NOMO-1 treated with DMSO at 0.1 percent for 48 hours (cell line): ENCODE data around the gene JAKMIP2.
"Not testable (repeated sequence)": the region's sequence is repeated elsewhere in the genome, so short reads cannot be mapped to it uniquely, and the experiment has no call there.

Experiments
- DNase-seq: peaks from one replicate; lab custom pipeline; 2025; ENCODE audit not compliant: unreplicated experiment; lab: John Stamatoyannopoulos, UW

JAKMIP2 gene

DNA sequence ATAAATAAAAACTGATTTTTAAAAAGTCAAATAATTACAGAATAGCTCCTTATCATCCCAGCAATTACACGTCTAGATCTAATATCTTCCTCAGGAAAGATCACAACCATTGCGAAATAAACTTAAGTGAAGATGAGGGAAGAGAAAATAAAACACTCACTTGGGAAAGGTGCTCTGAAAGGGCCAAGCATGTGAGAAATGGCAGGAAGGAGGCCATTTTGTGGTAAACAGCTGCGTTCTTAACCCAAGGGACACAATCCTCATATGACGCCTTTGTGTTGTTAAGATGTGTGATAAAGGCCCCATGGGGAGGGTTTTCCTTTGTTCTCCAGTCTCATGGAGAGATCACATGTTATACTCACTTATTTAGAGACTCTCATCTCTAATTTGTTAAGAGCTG lies 32.5 kb downstream of the JAKMIP2 start:
- no peak for DNase-seq

DNA sequence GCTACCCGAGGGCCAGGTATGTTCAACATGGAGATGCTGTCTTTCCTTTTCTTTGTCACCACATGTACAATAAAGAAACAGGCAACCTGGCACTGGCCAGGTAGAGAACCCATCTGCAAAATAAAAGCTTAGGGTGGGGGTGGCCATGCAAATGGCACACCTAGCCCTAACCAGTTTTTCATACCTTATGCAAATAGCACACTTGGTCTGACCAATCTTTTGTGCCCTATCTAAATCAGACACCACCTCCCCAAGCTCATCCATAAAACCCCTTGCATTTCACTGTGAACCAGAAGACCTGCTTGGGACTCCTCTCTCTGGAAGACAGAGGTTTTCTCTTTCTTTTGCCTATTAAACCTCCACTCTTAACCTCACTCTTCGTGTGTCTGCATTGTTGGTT lies 33.9 kb downstream of the JAKMIP2 start:
- no peak for DNase-seq

DNA sequence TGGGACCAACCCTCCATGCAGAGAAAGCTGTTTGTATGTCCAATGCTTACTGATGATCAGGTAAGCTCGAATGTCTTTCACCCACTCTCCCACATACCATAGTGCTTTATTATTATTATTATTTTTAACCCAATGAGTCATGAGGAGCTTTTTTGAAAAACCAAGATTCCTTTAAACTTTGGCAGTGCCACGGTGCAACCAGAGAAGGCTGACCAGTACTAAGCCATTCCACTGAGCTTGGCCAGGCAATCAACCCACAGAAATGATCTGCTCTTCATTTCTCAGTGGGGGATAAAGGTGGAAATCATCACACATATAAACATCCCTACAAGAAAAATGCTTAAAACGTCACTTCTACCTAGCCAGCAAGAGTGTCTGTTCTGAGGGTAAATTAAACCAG lies 35.5 kb downstream of the JAKMIP2 start:
- no peak for DNase-seq

DNA sequence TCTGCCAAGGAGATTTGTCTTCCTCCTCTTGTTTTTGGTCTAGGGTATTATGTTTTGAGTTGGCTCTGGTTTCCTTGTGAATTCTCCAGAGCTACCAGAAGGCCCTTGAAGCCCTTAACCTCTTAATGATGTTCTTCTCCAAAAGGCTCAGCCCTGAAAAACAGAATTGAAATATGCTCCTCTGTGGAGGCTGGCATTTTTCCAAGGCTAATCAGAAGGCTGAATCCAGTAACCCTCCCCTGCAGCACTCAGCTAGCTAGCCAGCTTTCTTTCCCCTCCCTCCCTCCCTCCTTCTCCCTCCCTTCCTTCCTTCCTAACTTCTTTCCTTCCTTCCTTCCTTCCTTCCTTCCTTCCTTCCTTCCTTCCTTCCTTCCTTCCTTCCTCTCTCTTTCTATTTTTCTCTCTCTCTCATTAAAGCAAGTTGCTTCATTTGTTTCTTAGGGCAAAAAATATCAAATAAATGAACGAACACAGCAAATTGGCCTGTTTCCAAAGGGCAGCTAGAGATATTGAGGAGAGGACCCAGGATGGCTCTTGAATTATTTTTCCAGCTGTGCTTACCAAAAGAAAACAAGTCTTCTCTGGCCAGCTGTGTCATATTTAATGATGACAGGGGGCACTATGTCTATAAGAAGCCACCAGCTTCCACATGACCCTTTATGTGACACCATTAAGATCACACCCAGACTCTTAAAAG lies 38.7 kb downstream of the JAKMIP2 start:
- no peak for DNase-seq

DNA sequence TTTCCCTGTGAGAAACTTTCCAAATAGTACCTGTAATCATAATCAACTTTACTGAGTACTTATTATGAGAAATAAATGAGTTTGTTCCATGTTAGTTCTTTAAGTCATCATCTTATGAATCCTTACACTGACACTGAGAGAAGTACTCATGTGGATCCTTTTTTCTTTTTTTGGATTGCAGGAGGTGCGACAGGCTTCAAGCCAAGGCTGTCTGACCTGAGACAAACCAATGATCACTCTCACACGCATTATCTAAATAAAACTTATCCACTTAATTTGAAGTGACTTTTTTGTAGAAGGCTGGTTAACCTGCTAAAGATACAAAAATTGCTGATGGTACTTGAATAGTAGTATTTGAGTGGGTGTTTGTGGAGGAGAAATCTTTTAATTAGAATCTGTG lies 39.5 kb downstream of the JAKMIP2 start:
- DNase-seq: no peak

DNA sequence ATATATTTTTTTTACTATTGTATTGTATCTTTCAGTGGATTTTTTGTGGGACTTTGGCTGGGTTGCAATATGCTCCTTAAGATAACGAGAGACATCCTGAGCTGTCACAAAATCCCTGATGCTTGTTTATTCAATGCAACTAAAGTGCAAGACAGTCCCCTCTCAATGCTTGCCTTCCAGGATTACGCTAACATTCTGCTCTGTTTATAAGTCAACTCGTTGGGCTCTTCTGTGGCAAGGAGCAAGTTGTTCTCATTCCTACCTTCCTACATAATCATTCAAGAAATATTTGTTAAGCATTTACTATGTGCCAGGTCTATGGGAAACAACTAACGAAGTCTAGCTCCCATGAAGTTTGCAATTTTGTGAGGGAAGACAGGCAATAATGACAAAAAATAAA lies 40.4 kb downstream of the JAKMIP2 start:
- DNase-seq: no peak

DNA sequence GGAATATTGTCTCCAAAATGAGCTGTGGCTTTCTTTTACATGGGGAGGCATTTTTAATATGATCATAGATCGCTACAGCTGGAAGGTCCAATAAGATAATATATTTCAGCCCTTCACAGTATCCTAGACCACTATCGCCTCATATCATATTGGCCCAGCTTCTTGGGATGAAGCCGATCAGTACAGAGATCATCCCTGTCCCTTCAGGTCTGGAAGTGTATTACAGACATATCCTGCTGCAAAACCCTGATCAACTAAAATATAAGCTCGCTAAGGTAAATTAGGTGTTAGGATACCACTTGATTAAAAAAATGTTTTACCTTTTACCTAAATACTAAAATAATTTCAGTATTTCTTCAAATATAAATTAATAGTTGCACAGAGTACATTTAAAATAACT lies 41.7 kb downstream of the JAKMIP2 start:
- no peak for DNase-seq

DNA sequence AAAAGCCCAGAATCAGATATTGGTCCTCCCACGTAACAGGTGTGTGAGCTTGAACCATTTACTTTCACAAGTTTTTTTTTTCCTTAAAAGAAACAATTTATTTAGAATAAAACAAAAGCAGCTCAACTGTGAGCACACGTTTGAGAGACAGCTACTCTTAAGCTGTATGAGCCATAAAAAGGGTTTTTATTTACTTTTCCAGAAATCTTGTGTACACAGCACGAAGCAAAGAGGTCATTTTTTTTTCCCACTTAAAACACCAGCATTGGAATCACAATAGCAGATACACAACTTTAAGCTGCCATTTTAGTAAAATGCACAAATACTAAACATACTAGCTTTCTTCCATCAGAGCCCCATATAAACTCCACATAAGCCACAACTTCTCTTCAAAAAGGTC lies 44.6 kb downstream of the JAKMIP2 start:
- no peak for DNase-seq

DNA sequence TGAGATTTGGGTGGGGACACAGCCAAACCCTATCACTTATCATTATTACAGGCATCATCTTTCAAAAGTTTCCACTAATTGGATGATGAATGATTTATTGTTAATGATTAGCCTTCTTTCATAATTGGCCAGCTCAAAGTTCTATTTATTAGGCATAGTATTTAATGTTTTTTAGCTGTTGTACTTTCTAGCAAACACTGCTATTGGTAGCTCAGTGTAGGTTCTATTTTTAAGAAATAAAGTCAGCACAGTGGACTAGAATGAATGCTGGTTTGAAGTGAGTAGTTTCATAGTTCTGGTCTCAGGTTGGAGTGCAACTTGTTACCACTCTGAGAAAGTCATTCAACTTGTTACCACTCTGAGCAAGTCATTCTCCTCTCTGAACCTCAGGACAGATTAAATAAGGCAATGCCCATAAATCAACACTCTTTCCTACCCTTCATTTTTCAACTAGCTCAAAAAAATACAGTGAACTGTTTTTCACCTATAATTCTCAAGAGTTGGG lies 46.9 kb downstream of the JAKMIP2 start:
- DNase-seq: no peak

DNA sequence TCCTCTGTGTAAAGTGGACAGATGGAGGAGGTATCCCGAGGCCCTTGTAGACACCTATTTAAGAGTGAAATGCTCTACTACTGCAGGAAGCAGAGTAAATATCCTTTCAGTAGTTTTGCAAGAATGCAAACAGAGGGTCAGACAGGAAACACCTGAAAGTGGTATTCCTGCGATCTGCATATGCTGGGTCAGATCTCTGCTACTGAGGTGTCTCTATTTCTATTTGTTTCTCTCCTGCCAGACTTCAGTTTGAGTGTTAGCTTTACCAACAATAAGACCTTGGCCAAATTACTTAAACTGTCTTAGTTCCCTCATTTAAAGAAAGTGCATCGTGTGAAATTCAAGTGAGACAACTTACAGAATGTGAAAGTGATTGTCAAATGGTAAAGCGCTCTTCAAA lies 47.6 kb downstream of the JAKMIP2 start:
- no peak for DNase-seq

DNA sequence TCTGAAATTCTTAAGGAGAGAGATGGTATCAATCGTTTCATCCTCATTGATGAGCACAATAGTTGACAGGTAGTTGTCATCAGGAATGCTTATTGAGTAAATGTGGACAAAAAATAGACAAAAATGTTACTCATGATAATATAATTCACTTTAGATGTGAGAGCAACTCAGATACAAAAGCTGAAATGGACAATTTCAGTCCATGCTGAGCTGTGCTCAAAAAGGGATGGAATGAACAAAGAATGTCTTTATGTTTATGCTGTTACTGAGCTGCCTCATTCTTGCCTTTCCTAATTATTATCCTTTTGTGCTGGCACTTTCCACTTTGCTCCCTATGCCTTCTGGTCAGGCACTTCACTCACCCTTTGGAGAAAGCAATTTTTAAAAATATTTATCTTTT lies 49.5 kb downstream of the JAKMIP2 start:
- DNase-seq: no peak

DNA sequence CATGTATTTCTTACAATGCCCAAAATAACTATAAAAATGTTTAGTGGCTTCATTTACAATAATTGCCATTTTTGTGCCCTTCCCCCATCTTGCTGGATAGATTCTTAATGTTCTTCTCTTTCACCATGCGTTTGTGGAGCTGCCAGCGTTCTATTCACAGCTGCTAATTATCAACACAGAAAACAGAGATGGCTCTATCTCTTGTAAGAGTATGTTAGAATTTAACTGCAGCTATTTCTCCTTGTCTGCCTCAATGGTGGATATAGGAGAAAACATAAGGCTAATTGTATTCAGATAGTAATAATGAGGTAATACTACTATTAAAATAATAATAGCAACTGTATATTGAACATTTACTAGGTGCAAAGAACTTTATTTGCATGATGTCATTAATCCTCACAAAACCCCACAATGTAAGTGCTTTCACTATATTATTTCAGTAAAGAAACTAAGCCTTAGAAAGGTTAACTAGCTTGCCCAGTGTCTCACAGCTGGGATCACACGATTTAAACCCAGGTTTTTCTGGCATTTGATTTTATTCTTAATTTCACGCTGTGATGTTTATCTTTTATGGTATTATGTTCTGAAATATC lies 50.1 kb downstream of the JAKMIP2 start:
- no peak for DNase-seq

DNA sequence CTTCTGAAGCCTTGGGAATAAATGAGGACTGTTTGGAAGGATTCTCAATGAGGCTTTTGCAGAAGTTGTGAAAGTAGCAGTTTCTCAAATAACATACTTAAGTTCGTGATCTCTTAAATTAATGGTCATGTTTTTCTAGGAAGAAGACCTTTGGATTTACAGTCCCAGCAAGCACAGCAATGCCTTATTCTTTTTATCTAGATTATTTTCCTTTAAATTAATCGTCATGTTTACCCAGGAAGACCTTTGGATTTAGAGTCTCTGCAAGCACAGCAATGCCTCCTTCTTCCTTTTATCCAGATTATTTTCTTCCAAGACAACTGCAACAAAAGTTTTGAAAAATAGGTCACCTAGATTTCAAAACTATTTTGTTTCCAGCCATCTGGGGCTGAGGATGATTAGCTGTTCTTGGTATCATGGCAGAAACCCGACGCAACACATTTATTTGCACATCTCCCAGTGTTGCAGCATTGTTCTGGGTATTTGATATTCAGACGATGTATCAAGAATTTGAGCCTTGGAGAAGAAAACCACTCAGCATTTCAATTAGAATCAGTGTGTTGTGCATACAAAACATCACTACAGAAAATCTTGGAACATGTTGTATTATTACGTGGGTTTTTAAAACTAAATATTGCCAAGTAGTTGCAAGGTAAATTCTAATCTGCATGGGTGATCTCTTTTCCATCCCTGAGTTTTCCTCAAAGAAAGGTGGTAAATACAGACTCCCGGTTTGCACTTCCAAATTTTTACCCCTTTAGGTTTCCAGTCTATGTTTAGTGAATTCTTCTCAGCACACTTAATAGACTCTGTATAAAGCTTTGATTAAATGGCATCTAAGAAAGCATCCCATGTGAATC lies 50.9 kb downstream of the JAKMIP2 start:
- DNase-seq: no peak

DNA sequence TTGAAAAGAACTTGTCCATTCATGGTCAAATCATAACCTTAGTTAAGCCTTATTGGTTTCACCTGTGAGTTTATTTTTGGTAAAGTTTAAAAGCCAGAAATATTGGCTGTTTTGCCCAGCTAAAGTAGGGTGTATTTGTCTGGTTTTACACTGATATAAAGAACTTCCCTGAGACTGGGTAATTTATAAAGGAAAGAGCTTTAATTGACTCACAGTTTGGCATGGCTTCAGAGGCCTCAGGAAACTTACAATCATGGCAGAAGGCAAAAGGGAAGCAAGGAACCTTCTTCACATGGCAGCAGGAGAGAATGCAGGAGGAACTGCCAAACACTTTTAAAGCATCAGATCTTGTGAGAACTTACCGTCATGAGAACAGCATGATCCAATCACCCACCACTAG lies 55.3 kb downstream of the JAKMIP2 start:
- DNase-seq: no peak

DNA sequence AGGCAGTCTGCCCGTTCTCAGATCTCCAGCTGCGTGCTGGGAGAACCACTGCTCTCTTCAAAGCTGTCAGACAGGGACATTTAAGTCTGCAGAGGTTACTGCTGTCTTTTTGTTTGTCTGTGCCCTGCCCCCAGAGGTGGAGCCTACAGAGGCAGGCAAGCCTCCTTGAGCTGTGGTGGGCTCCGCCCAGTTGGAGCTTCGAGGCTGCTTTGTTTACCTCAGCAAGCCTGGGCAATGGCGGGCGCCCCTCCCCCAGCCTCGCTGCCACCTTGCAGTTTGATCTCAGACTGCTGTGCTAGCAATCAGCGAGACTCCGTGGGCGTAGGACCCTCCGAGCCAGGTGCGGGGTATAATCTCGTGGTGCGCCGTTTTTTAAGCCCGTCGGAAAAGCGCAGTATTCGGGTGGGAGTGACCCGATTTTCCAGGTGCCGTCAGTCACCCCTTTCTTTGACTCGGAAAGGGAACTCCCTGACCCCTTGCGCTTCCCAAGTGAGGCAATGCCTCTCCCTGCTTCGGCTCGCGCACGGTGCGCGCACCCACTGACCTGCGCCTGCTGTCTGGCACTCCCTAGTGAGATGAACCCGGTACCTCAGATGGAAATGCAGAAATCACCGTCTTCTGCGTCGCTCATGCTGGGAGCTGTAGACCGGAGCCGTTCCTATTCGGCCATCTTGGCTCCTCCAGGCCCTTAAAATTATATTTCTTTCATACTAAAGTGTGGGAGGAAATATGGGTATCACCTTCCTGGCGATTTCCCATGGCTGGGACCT lies 61.2 kb downstream of the JAKMIP2 start:
- DNase-seq: not testable (repeated sequence)

DNA sequence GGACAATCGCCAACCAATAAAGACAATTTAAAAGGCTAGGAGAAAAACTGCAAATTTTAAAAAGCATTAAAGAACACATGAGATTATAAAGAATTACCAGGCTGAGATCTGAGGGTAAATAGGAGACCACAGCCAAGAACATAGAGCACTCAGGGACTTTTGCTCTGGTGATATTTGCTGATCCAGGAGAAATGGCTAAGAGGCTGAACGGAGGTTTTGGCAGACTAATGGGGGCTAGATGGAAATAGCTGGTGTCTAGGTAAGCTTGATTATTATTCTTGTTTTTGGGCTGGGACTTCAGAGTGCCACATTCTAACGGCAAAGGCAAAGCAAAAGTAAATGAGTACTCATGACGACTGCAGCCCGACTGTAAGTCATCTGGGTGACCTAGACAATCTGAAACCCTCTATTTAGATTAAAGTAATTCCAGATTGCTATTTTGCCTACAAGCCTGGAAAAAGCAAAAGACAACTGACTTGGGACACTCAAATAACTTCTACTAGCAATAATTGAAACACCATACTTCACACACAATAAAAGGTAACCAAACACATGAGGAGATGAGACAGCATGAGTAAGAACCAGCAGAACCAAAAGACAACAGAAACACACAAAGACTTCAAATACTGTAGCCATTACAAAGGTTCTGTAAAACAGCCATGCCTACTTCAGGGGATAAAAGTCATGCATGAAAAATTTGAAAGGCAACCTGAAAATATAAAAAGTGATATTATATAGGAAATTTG lies 68.8 kb downstream of the JAKMIP2 start:
- no peak for DNase-seq

DNA sequence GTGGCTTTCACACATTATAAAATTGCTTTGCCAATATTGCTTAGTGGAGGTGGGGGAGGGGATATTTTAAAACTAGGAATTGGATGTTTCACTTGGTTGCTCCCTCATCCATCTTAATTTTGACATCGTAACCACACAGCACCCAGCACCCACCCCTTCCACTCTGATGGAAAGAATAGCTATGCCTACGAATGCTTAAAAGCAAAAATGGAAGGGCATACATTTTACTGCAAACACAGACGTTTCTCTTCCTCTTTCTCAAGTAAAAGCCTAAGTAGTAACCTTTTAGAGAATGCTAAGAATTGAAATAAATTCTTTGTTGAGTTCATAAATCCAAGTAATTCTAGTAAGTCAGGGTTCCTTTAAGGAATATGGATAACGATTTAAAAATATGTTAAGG lies 69.9 kb downstream of the JAKMIP2 start:
- DNase-seq: peak; percentile 17

DNA sequence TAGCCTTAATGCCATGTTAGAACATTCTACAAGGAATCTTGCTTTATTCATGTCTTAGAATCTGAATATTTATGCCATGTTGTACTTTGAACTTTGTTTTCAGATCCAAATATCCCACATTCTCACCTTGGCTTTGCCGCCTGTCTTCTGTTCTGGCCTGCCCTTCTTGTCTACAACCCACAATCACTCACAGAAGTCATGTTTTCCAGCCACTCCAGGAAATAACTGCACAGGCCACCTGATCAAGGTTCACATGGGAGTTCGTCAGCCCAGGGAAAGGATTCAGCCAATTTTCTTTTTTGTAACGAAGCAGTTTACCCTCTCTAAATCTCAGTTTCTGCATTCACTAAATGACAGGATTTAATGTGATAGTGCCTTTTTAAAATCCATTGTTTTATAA lies 70.5 kb downstream of the JAKMIP2 start:
- DNase-seq: no peak

DNA sequence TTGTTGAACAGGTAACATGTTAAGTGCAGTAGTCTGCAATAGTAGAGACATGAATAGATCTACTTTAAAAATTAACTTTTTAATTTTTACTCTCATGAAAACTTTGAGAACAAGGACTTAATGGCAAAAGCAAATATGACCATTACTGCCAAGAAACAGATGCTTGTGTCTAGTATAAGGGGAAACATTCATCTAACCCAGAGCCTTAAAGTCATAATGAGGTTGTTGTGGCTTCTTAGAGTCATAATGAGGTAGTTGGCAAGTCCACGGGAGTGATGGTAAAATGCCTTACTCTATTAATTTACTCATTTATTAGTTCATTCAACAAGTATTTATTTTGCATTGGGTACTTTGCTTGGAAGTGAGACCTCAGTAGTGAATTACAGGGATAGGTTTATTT lies 71.5 kb downstream of the JAKMIP2 start:
- DNase-seq: no peak

DNA sequence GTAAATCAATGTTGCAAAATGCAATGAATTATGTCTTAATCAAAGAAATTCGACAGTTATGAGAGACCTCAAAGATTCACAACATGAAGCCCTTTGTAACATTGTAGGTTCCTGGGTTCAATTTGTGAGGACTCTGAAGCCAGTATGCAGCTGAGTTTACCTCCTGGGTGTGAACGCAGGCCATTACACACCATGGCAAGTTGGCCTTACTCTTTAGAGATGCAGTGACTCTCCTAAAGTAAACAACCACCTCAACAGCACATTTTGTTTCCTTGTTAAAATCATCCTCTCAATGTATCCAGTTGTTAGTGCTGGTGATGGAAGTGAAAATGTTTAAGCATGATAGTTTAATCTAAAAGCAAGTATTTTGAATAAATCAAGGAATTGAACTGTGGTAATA lies 73.8 kb downstream of the JAKMIP2 start:
- DNase-seq: no peak

DNA sequence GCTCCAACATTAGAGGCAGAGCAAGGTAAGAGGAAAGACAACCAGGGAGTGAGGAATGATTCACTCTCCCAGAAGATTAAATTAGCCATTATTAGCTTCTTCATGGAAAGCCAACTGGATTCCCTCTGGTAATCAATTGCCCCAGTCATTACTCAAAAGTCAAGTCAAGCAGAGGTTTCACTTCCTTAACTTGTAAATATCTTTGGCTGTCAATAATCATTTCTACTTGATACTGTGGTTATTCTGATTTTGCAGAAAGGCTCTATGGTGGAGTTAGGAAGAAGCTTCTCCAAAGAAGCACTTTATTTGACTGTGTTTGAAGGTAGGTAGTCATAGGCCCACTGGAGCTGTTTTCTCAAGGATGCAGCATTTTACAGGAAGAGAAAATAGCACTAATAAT lies 78.0 kb downstream of the JAKMIP2 start:
- DNase-seq: no peak
